NB4 (cell line): ENCODE data around the gene SLC9A8.

Experiments used
- POLR2A ChIP-seq: IDR thresholded peaks from 2 replicates; pipeline ENCODE4 v1.6.1; 2011; ENCODE audit warnings: mild to moderate bottlenecking; ENCODE audit not compliant: insufficient read length; ENCODE audit errors: extremely low read depth
- TF ChIP-seq, protein P1 (sequence below): IDR thresholded peaks from one replicate; pipeline ENCODE4 v1.5.1; 2012; ENCODE audit warnings: low read depth, low read length

- TF ChIP-seq POLR2A: no peak
- TF ChIP-seq, protein P1, sequence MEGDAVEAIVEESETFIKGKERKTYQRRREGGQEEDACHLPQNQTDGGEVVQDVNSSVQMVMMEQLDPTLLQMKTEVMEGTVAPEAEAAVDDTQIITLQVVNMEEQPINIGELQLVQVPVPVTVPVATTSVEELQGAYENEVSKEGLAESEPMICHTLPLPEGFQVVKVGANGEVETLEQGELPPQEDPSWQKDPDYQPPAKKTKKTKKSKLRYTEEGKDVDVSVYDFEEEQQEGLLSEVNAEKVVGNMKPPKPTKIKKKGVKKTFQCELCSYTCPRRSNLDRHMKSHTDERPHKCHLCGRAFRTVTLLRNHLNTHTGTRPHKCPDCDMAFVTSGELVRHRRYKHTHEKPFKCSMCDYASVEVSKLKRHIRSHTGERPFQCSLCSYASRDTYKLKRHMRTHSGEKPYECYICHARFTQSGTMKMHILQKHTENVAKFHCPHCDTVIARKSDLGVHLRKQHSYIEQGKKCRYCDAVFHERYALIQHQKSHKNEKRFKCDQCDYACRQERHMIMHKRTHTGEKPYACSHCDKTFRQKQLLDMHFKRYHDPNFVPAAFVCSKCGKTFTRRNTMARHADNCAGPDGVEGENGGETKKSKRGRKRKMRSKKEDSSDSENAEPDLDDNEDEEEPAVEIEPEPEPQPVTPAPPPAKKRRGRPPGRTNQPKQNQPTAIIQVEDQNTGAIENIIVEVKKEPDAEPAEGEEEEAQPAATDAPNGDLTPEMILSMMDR: no peak
Measured at GRCh38 chr20:49843139-49843538, 30.5 kb downstream of the SLC9A8 start.
